Measurements from ENCODE around the gene C1orf174.

Gene C1orf174

GRCh38 chr1:3943806-3944577 lies 43.9 kb upstream of the C1orf174 start:
- TF ChIP-seq CSRNP3 (CRISPR knock-in tag; IDR thresholded peaks at IDR 0.05) = no peak
- no peak for TF ChIP-seq CSDC2 (CRISPR knock-in tag; IDR thresholded peaks at IDR 0.05)
- no peak for TF ChIP-seq TCF4 (CRISPR knock-in tag; IDR thresholded peaks at IDR 0.05; ENCODE audit: borderline replicate concordance)
- TF ChIP-seq ZFP3 (CRISPR knock-in tag; IDR thresholded peaks at IDR 0.05) = no peak
- no peak for TF ChIP-seq GLIS3 (CRISPR knock-in tag; IDR thresholded peaks at IDR 0.05)
- no peak for ATAC-seq

GRCh38 chr1:3943123-3943431 lies 43.0 kb upstream of the C1orf174 start:
- no peak for TF ChIP-seq CSRNP3 (CRISPR knock-in tag; IDR thresholded peaks at IDR 0.05)
- no peak for TF ChIP-seq RARB (CRISPR knock-in tag; IDR thresholded peaks at IDR 0.05)
- no peak for TF ChIP-seq ISL1 (CRISPR knock-in tag; IDR thresholded peaks at IDR 0.05)
- no peak for ATAC-seq

GRCh38 chr1:3942416-3943122 lies 42.5 kb upstream of the C1orf174 start:
- no peak for ATAC-seq
- no peak for TF ChIP-seq CSDC2 (CRISPR knock-in tag; IDR thresholded peaks at IDR 0.05)
- TF ChIP-seq ZNF8 (CRISPR knock-in tag; IDR thresholded peaks at IDR 0.05) = no peak
- no peak for TF ChIP-seq TOX (CRISPR knock-in tag; IDR thresholded peaks at IDR 0.05; ENCODE audit: borderline replicate concordance)
- no peak for TF ChIP-seq CREB5 (CRISPR knock-in tag; IDR thresholded peaks at IDR 0.05; ENCODE audit: low read depth)
- no peak for TF ChIP-seq BACH2 (CRISPR knock-in tag; IDR thresholded peaks at IDR 0.05; ENCODE audit: borderline replicate concordance)
- no peak for TF ChIP-seq OSR1 (CRISPR knock-in tag; IDR thresholded peaks at IDR 0.05)
- no peak for TF ChIP-seq ZNF70 (CRISPR knock-in tag; IDR thresholded peaks at IDR 0.05)
- no peak for TF ChIP-seq ZFP3 (CRISPR knock-in tag; IDR thresholded peaks at IDR 0.05)
- TF ChIP-seq CSRNP3 (CRISPR knock-in tag; IDR thresholded peaks at IDR 0.05) = no peak
- no peak for TF ChIP-seq POU6F1 (CRISPR knock-in tag; IDR thresholded peaks at IDR 0.05; ENCODE audit: borderline replicate concordance, low read depth)
- TF ChIP-seq ZFP30 (CRISPR knock-in tag; IDR thresholded peaks at IDR 0.05) = no peak
- TF ChIP-seq TSHZ2 (CRISPR knock-in tag; IDR thresholded peaks at IDR 0.05) = no peak
- TF ChIP-seq ARNTL (CRISPR knock-in tag; IDR thresholded peaks at IDR 0.05; ENCODE audit: borderline replicate concordance, low read depth) = no peak
- TF ChIP-seq ISL1 (CRISPR knock-in tag; IDR thresholded peaks at IDR 0.05) = no peak
